ENCODE measurements around the gene NDRG3.

Gene NDRG3

GRCh38 chr20:36761125-36761524, 15.2 kb upstream of the NDRG3 start:
- no peak overlapping the region for H2BK120ac ChIP-seq (ENCODE audit: low read depth, low read length)
- DNase-seq (ENCODE audit: low spot score), result no peak
- H2BK15ac ChIP-seq (ENCODE audit: low read length), result no peak overlapping the region
- H3K36me3 ChIP-seq (replicated peaks in 1 of 2; ENCODE audit: control insufficient read depth in 2 of 2, insufficient read depth in 2 of 2, low read length in 2 of 2), result peaks cover 5 to 70% of the 10 kb centered on the region in 2 donors
- H3K79me1 ChIP-seq (ENCODE audit: low read depth, low read length), result no peaks in the 10 kb centered on the region
- H3K27me3 ChIP-seq (ENCODE audit: control insufficient read depth in 3 of 3, insufficient read depth in 3 of 3, low read depth in 1 of 3, low read length in 3 of 3), result no peaks in the 10 kb centered on the region
- H2AFZ ChIP-seq (ENCODE audit: low read length), result no peak overlapping the region
- no peaks in the 10 kb centered on the region for H3K4me1 ChIP-seq (ENCODE audit: control insufficient read depth in 2 of 2, insufficient read depth in 1 of 2, low read depth in 1 of 2, low read length in 2 of 2)
- H4K8ac ChIP-seq (ENCODE audit: low read depth, low read length), result no peak overlapping the region
- H4K91ac ChIP-seq (ENCODE audit: low read depth, low read length, poor library complexity), result no peak overlapping the region
- no peak overlapping the region for H3K4ac ChIP-seq (ENCODE audit: low read length)
- H3K4me2 ChIP-seq (ENCODE audit: insufficient read depth, low read length, poor library complexity, severe bottlenecking), result no peak overlapping the region
- no peak overlapping the region for H2BK12ac ChIP-seq (ENCODE audit: low read length)
- no peak overlapping the region for H3K4me3 ChIP-seq (ENCODE audit: low read length in 2 of 2)
- no CpG with 5 or more reads among the region's 4 CpGs for WGBS, 2 donors (ENCODE audit: extremely low coverage in 2 of 2, insufficient read length in 2 of 2, insufficient replicate concordance in 1 of 2)
- H3K18ac ChIP-seq (ENCODE audit: low read length), result no peak overlapping the region
- H3K14ac ChIP-seq (ENCODE audit: low read length), result no peak overlapping the region
- no peak overlapping the region for H3K27ac ChIP-seq (replicated peaks; ENCODE audit: low read length)
- no peak overlapping the region for H3K23ac ChIP-seq (ENCODE audit: low read depth, low read length, poor library complexity)
- no peak overlapping the region for H3K9ac ChIP-seq (ENCODE audit: low read depth, low read length, poor library complexity)
- H2AK5ac ChIP-seq (ENCODE audit: low read depth, low read length), result no peak overlapping the region
- H3K9me3 ChIP-seq (replicated peaks in 1 of 2; ENCODE audit: control insufficient read depth in 2 of 2, insufficient read depth in 1 of 2, low read depth in 1 of 2, low read length in 2 of 2), result no peaks in the 10 kb centered on the region
- no peak overlapping the region for H2BK5ac ChIP-seq (ENCODE audit: low read length)

GRCh38 chr20:36760647-36761046, 14.8 kb upstream of the NDRG3 start:
- H4K91ac ChIP-seq (ENCODE audit: low read depth, low read length, poor library complexity), result no peak overlapping the region

GRCh38 chr20:36758276-36758675, 12.4 kb upstream of the NDRG3 start:
- no CpG with 5 or more reads among the region's 1 CpG for WGBS, 2 donors (ENCODE audit: extremely low coverage in 2 of 2, insufficient read length in 2 of 2, insufficient replicate concordance in 1 of 2)
- Histone ChIP-seq H3K14ac (ENCODE audit: low read length) (no peak overlapping the region), H3K36me3 (replicated peaks in 1 of 2; ENCODE audit: control insufficient read depth in 2 of 2, insufficient read depth in 2 of 2, low read length in 2 of 2) (peaks cover 10 to 76% of the 10 kb centered on the region in 2 donors), H2BK15ac (ENCODE audit: low read length) (no peak overlapping the region), H3K4me1 (ENCODE audit: control insufficient read depth in 2 of 2, insufficient read depth in 1 of 2, low read depth in 1 of 2, low read length in 2 of 2) (peaks cover 0 to 3% of the 10 kb centered on the region in 2 donors), H3K9ac (ENCODE audit: low read depth, low read length, poor library complexity) (no peak overlapping the region), H2BK12ac (ENCODE audit: low read length) (no peak overlapping the region), H4K91ac (ENCODE audit: low read depth, low read length, poor library complexity) (no peak overlapping the region), H3K4ac (ENCODE audit: low read length) (no peak overlapping the region), H3K27ac (replicated peaks; ENCODE audit: low read length) (no peak overlapping the region), H3K4me2 (ENCODE audit: insufficient read depth, low read length, poor library complexity, severe bottlenecking) (no peak overlapping the region), H3K4me3 (ENCODE audit: low read length in 2 of 2) (no peak overlapping the region), H3K27me3 (ENCODE audit: control insufficient read depth in 3 of 3, insufficient read depth in 3 of 3, low read depth in 1 of 3, low read length in 3 of 3) (no peaks in the 10 kb centered on the region), H2AFZ (ENCODE audit: low read length) (no peak overlapping the region), H3K23ac (ENCODE audit: low read depth, low read length, poor library complexity) (no peak overlapping the region), H3K18ac (ENCODE audit: low read length) (no peak overlapping the region), H4K8ac (ENCODE audit: low read depth, low read length) (no peak overlapping the region), H2BK120ac (ENCODE audit: low read depth, low read length) (no peak overlapping the region), H3K79me1 (ENCODE audit: low read depth, low read length) (no peaks in the 10 kb centered on the region), H3K9me3 (replicated peaks in 1 of 2; ENCODE audit: control insufficient read depth in 2 of 2, insufficient read depth in 1 of 2, low read depth in 1 of 2, low read length in 2 of 2) (no peaks in the 10 kb centered on the region), H2BK5ac (ENCODE audit: low read length) (no peak overlapping the region), H2AK5ac (ENCODE audit: low read depth, low read length) (no peak overlapping the region)
- DNase-seq (ENCODE audit: low spot score), result no peak

More at GRCh38 chr20:36760647-36761046, 14.8 kb upstream of the NDRG3 start:
- no CpG with 5 or more reads among the region's 6 CpGs for WGBS, 2 donors (ENCODE audit: extremely low coverage in 2 of 2, insufficient read length in 2 of 2, insufficient replicate concordance in 1 of 2)
- Histone ChIP-seq H2BK15ac (ENCODE audit: low read length) (no peak overlapping the region), H3K9me3 (replicated peaks in 1 of 2; ENCODE audit: control insufficient read depth in 2 of 2, insufficient read depth in 1 of 2, low read depth in 1 of 2, low read length in 2 of 2) (no peaks in the 10 kb centered on the region), H3K4me3 (ENCODE audit: low read length in 2 of 2) (no peak overlapping the region), H2AK5ac (ENCODE audit: low read depth, low read length) (no peak overlapping the region), H3K27me3 (ENCODE audit: control insufficient read depth in 3 of 3, insufficient read depth in 3 of 3, low read depth in 1 of 3, low read length in 3 of 3) (no peaks in the 10 kb centered on the region), H3K9ac (ENCODE audit: low read depth, low read length, poor library complexity) (no peak overlapping the region), H3K79me1 (ENCODE audit: low read depth, low read length) (no peaks in the 10 kb centered on the region), H3K18ac (ENCODE audit: low read length) (no peak overlapping the region), H3K23ac (ENCODE audit: low read depth, low read length, poor library complexity) (no peak overlapping the region), H3K4me1 (ENCODE audit: control insufficient read depth in 2 of 2, insufficient read depth in 1 of 2, low read depth in 1 of 2, low read length in 2 of 2) (no peaks in the 10 kb centered on the region), H2BK12ac (ENCODE audit: low read length) (no peak overlapping the region), H2BK120ac (ENCODE audit: low read depth, low read length) (no peak overlapping the region), H3K36me3 (replicated peaks in 1 of 2; ENCODE audit: control insufficient read depth in 2 of 2, insufficient read depth in 2 of 2, low read length in 2 of 2) (peaks cover 5 to 70% of the 10 kb centered on the region in 2 donors), H3K4me2 (ENCODE audit: insufficient read depth, low read length, poor library complexity, severe bottlenecking) (no peak overlapping the region), H3K14ac (ENCODE audit: low read length) (no peak overlapping the region), H2AFZ (ENCODE audit: low read length) (no peak overlapping the region), H3K4ac (ENCODE audit: low read length) (no peak overlapping the region), H4K8ac (ENCODE audit: low read depth, low read length) (no peak overlapping the region), H3K27ac (replicated peaks; ENCODE audit: low read length) (no peak overlapping the region), H2BK5ac (ENCODE audit: low read length) (no peak overlapping the region)
- DNase-seq (ENCODE audit: low spot score), result no peak

- Histone ChIP-seq H3K4ac (ENCODE audit: low read length) (no peak overlapping the region), H4K91ac (ENCODE audit: low read depth, low read length, poor library complexity) (no peak overlapping the region), H3K4me3 (ENCODE audit: low read length in 2 of 2) (no peak overlapping the region), H3K18ac (ENCODE audit: low read length) (no peak overlapping the region), H3K27ac (replicated peaks; ENCODE audit: low read length) (no peak overlapping the region), H3K4me1 (ENCODE audit: control insufficient read depth in 2 of 2, insufficient read depth in 1 of 2, low read depth in 1 of 2, low read length in 2 of 2) (peaks cover 0 to 3% of the 10 kb centered on the region in 2 donors), H2AK5ac (ENCODE audit: low read depth, low read length) (no peak overlapping the region), H2BK5ac (ENCODE audit: low read length) (no peak overlapping the region), H3K36me3 (replicated peaks in 1 of 2; ENCODE audit: control insufficient read depth in 2 of 2, insufficient read depth in 2 of 2, low read length in 2 of 2) (peaks cover 19 to 82% of the 10 kb centered on the region in 2 donors), H2AFZ (ENCODE audit: low read length) (no peak overlapping the region), H2BK15ac (ENCODE audit: low read length) (no peak overlapping the region), H2BK12ac (ENCODE audit: low read length) (no peak overlapping the region), H4K8ac (ENCODE audit: low read depth, low read length) (no peak overlapping the region), H3K9ac (ENCODE audit: low read depth, low read length, poor library complexity) (no peak overlapping the region), H2BK120ac (ENCODE audit: low read depth, low read length) (no peak overlapping the region), H3K4me2 (ENCODE audit: insufficient read depth, low read length, poor library complexity, severe bottlenecking) (no peak overlapping the region), H3K23ac (ENCODE audit: low read depth, low read length, poor library complexity) (no peak overlapping the region), H3K14ac (ENCODE audit: low read length) (no peak overlapping the region), H3K9me3 (replicated peaks in 1 of 2; ENCODE audit: control insufficient read depth in 2 of 2, insufficient read depth in 1 of 2, low read depth in 1 of 2, low read length in 2 of 2) (no peaks in the 10 kb centered on the region), H3K27me3 (ENCODE audit: control insufficient read depth in 3 of 3, insufficient read depth in 3 of 3, low read depth in 1 of 3, low read length in 3 of 3) (no peaks in the 10 kb centered on the region), H3K79me1 (ENCODE audit: low read depth, low read length) (no peaks in the 10 kb centered on the region)
- DNase-seq (ENCODE audit: low spot score), result no peak
Observed at GRCh38 chr20:36756496-36756895, 10.6 kb upstream of the NDRG3 start.
